ENCODE results near the gene RAB20.

DNA sequence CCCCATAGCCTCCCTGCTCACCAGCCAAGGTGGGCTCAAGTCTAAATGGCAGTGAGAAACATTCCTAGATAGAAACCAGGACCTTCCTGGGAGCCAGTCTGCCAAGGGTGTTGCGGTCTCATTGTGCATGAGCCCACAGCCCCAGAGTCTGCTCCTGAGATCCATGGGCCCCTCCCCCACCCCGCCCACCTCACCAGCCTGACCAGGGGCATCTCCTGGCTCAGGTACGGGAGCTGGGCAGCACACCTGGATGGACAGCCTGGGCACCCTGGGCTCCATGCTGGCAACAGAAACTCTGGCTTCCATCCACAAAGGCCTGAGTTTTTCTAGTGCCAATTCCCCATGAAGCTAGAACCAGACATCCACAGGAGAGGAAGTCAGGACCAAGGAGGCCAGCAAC lies 65.6 kb downstream of the RAB20 start:
- TF ChIP-seq BHLHE40 (IDR thresholded peaks at IDR 0.05; ENCODE audit: borderline replicate concordance in 1 of 2, low read depth in 2 of 2, low read length in 1 of 2) (no peak), ESRRA (IDR thresholded peaks at IDR 0.05; ENCODE audit: low read length) (no peak), CBX5 (IDR thresholded peaks at IDR 0.05; ENCODE audit: low read depth) (no peak), NR2F1 (conservative IDR thresholded peaks at IDR 0.05) (no peak), CHD2 (IDR thresholded peaks at IDR 0.05; ENCODE audit: borderline replicate concordance, low read depth, low read length) (no peak), YBX1 (IDR thresholded peaks at IDR 0.05) (no peak), REST (IDR thresholded peaks at IDR 0.05; ENCODE audit: low read depth, low read length) (no peak), CBFB (IDR thresholded peaks at IDR 0.05; ENCODE audit: low read depth) (no peak), WRNIP1 (IDR thresholded peaks at IDR 0.05; ENCODE audit: borderline replicate concordance, low read depth, low read length) (no peak), RELA (IDR thresholded peaks at IDR 0.05; ENCODE audit: borderline replicate concordance, partially characterized antibody) (no peak)
- TF ChIP-seq, protein P1, sequence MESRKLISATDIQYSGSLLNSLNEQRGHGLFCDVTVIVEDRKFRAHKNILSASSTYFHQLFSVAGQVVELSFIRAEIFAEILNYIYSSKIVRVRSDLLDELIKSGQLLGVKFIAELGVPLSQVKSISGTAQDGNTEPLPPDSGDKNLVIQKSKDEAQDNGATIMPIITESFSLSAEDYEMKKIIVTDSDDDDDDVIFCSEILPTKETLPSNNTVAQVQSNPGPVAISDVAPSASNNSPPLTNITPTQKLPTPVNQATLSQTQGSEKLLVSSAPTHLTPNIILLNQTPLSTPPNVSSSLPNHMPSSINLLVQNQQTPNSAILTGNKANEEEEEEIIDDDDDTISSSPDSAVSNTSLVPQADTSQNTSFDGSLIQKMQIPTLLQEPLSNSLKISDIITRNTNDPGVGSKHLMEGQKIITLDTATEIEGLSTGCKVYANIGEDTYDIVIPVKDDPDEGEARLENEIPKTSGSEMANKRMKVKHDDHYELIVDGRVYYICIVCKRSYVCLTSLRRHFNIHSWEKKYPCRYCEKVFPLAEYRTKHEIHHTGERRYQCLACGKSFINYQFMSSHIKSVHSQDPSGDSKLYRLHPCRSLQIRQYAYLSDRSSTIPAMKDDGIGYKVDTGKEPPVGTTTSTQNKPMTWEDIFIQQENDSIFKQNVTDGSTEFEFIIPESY (IDR thresholded peaks at IDR 0.05): no peak
- TF ChIP-seq, protein P2, sequence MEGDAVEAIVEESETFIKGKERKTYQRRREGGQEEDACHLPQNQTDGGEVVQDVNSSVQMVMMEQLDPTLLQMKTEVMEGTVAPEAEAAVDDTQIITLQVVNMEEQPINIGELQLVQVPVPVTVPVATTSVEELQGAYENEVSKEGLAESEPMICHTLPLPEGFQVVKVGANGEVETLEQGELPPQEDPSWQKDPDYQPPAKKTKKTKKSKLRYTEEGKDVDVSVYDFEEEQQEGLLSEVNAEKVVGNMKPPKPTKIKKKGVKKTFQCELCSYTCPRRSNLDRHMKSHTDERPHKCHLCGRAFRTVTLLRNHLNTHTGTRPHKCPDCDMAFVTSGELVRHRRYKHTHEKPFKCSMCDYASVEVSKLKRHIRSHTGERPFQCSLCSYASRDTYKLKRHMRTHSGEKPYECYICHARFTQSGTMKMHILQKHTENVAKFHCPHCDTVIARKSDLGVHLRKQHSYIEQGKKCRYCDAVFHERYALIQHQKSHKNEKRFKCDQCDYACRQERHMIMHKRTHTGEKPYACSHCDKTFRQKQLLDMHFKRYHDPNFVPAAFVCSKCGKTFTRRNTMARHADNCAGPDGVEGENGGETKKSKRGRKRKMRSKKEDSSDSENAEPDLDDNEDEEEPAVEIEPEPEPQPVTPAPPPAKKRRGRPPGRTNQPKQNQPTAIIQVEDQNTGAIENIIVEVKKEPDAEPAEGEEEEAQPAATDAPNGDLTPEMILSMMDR (IDR thresholded peaks at IDR 0.05 in 2 of 3, conservative IDR thresholded peaks at IDR 0.05 in 1 of 3; ENCODE audit: control insufficient read depth in 2 of 3, extremely low read depth in 1 of 3, insufficient read depth in 1 of 3, low read depth in 3 of 3, low read length in 3 of 3): no peak
- TF ChIP-seq, protein P3, sequence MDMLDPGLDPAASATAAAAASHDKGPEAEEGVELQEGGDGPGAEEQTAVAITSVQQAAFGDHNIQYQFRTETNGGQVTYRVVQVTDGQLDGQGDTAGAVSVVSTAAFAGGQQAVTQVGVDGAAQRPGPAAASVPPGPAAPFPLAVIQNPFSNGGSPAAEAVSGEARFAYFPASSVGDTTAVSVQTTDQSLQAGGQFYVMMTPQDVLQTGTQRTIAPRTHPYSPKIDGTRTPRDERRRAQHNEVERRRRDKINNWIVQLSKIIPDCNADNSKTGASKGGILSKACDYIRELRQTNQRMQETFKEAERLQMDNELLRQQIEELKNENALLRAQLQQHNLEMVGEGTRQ (IDR thresholded peaks at IDR 0.05; ENCODE audit: borderline replicate concordance, low read depth, low read length): no peak
